Mesothelial cell of epicardium (in vitro differentiated cells): ENCODE measurements around the gene ISG15. TPM values are rescaled to one million over a fixed set of nuclear protein-coding genes. Genes with fewer than 3 reads are reported as not detected.
A peak's percentile ranks its signal among the peaks of the same experiment; 100 is the strongest.

Experiments used
- DNase-seq, 2 experiments: peaks; one replicate each; pipeline ENCODE4 v3.0.0; 2021; ENCODE audit warnings: low spot score in 2 of 2; ENCODE audit not compliant: unreplicated experiment in 2 of 2
- H3K27ac Mint-ChIP-seq: 2 replicates; pipeline ENCODE4 v1.8.0; 2021; ENCODE audit warnings: mixed read lengths
- H3K27me3 Mint-ChIP-seq: 2 replicates; pipeline ENCODE4 v1.8.0; 2021; ENCODE audit warnings: low read depth, mixed read lengths
- H3K36me3 Mint-ChIP-seq: 2 replicates; pipeline ENCODE4 v1.8.0; 2021; ENCODE audit warnings: mixed read lengths
- H3K4me1 Mint-ChIP-seq: 2 replicates; pipeline ENCODE4 v1.8.0; 2021; ENCODE audit warnings: mixed read lengths
- H3K4me3 Mint-ChIP-seq: 2 replicates; pipeline ENCODE4 v1.8.0; 2021; ENCODE audit warnings: mild to moderate bottlenecking, moderate library complexity, mixed read lengths
- H3K9me3 Mint-ChIP-seq: 2 replicates; pipeline ENCODE4 v1.8.0; 2021; ENCODE audit warnings: mixed read lengths
- CTCF ChIP-seq: fragments of 200-600 bp; sonication (generic); IDR thresholded peaks from one replicate; pipeline ENCODE4 v1.5.0; 2021; ENCODE audit warnings: antibody characterized with exemption; ENCODE audit not compliant: unreplicated experiment
- total RNA-seq: library from RNA; stranded (reverse); gene quantifications from 3 replicates; pipeline ENCODE4 v1.2.1, GENCODE V29; 2021

The ISG15 gene
- total RNA-seq, 1 donor from 2014 or later, result 139 TPM

- no peak for TF ChIP-seq CTCF
- Mint-ChIP-seq H3K27ac (no peak overlapping the region), H3K36me3 (peaks cover 2% of the 10 kb centered on the region), H3K27me3 (peaks cover 17% of the 10 kb centered on the region), H3K9me3 (no peaks in the 10 kb centered on the region), H3K4me1 (peaks cover 11% of the 10 kb centered on the region), H3K4me3 (peak overlapping the region; percentile 62)
- DNase-seq, result no peak
Observed at GRCh38 chr1:971751-972506, 41.4 kb upstream of the ISG15 start.

- no peak for DNase-seq
- Mint-ChIP-seq H3K4me1 (peaks cover 11% of the 10 kb centered on the region), H3K4me3 (no peak overlapping the region), H3K27ac (no peak overlapping the region), H3K9me3 (no peaks in the 10 kb centered on the region), H3K27me3 (peaks cover 17% of the 10 kb centered on the region), H3K36me3 (peaks cover 2% of the 10 kb centered on the region)
- no peak for TF ChIP-seq CTCF
Observed at GRCh38 chr1:972726-973458, 40.4 kb upstream of the ISG15 start.

GRCh38 chr1:973459-974292 is 39.6 kb upstream of the ISG15 start:
- no peak for TF ChIP-seq CTCF
- Mint-ChIP-seq H3K4me3 (no peak overlapping the region), H3K4me1 (peaks cover 14% of the 10 kb centered on the region), H3K27me3 (peaks cover 11% of the 10 kb centered on the region), H3K27ac (no peak overlapping the region), H3K9me3 (peaks cover 3% of the 10 kb centered on the region), H3K36me3 (peaks cover 6% of the 10 kb centered on the region)
- no peak for DNase-seq

GRCh38 chr1:974293-974640 is 39.0 kb upstream of the ISG15 start:
- Mint-ChIP-seq H3K27me3 (peaks cover 5% of the 10 kb centered on the region), H3K36me3 (peaks cover 6% of the 10 kb centered on the region), H3K27ac (no peak overlapping the region), H3K4me3 (no peak overlapping the region), H3K9me3 (peaks cover 3% of the 10 kb centered on the region), H3K4me1 (peaks cover 14% of the 10 kb centered on the region)
- TF ChIP-seq CTCF, result no peak
- no peak for DNase-seq

- Mint-ChIP-seq H3K27me3 (no peaks in the 10 kb centered on the region), H3K4me3 (no peak overlapping the region), H3K36me3 (peaks cover 6% of the 10 kb centered on the region), H3K9me3 (peaks cover 3% of the 10 kb centered on the region), H3K27ac (no peak overlapping the region), H3K4me1 (peaks cover 14% of the 10 kb centered on the region)
- TF ChIP-seq CTCF, result no peak
- DNase-seq, result no peak
Observed at GRCh38 chr1:974687-975328, 38.5 kb upstream of the ISG15 start.
